Activated gamma-delta T cell treated with anti-CD3 and anti-CD28 coated beads, Interleukin-2, amount 50 U/mL, for 16 hours (primary cell): Measurements from ENCODE around the gene GPR85.
"Not testable (repeated sequence)": the region's sequence is repeated elsewhere in the genome, so short reads cannot be mapped to it uniquely, and the experiment has no call there.

ENCODE experiments used
- DNase-seq: peaks from one replicate; pipeline ENCODE4 v3.0.0-alpha.2; 2020; ENCODE audit warnings: low read depth

The GPR85 gene

GRCh38 chr7:113086431-113086888 lies at the start of gene GPR85:
GPR85 (minus strand) TSS chr7:113086827; CDS start chr7:113084721, 2,106 bp downstream.
- no peak for DNase-seq

- DNase-seq = no peak
Measured at GRCh38 chr7:113134025-113134424, 47.4 kb upstream of the GPR85 start.

- DNase-seq = no peak
Measured at GRCh38 chr7:113131367-113131766, 44.7 kb upstream of the GPR85 start.

GRCh38 chr7:113128031-113128430 lies 41.4 kb upstream of the GPR85 start:
- DNase-seq = no peak

- DNase-seq = no peak
Measured at GRCh38 chr7:113125728-113126127, 39.1 kb upstream of the GPR85 start.

- DNase-seq = no peak
Measured at GRCh38 chr7:113122744-113123143, 36.1 kb upstream of the GPR85 start.

GRCh38 chr7:113120647-113121046 lies 34.0 kb upstream of the GPR85 start:
- DNase-seq = no peak

GRCh38 chr7:113119429-113119828 lies 32.8 kb upstream of the GPR85 start:
- DNase-seq = no peak

- peak; percentile 78 for DNase-seq
Measured at GRCh38 chr7:113118074-113118959, 31.7 kb upstream of the GPR85 start, which contains the start of gene SMIM30. SMIM30 (minus strand) TSS chr7:113118554; CDS start chr7:113117578, 976 bp downstream.

- not testable (repeated sequence) for DNase-seq
Measured at GRCh38 chr7:113117374-113117774, 30.7 kb upstream of the GPR85 start.

GRCh38 chr7:113113912-113114311 lies 27.3 kb upstream of the GPR85 start:
- DNase-seq = no peak

GRCh38 chr7:113109718-113110117 lies 23.1 kb upstream of the GPR85 start:
- DNase-seq = no peak

- no peak for DNase-seq
Measured at GRCh38 chr7:113100121-113100603, 13.5 kb upstream of the GPR85 start.

GRCh38 chr7:113099284-113099919 lies 12.8 kb upstream of the GPR85 start:
- no peak for DNase-seq

GRCh38 chr7:113094517-113095249 lies 8.1 kb upstream of the GPR85 start:
- no peak for DNase-seq

- DNase-seq = no peak
Measured at GRCh38 chr7:113093561-113093960, 6.9 kb upstream of the GPR85 start.

- no peak for DNase-seq
Measured at GRCh38 chr7:113092762-113093161, 6.1 kb upstream of the GPR85 start.

- DNase-seq = no peak
Measured at GRCh38 chr7:113087071-113087998, 708 bp upstream of the GPR85 start.

GRCh38 chr7:113085781-113086390 lies 741 bp downstream of the GPR85 start:
- DNase-seq = no peak

- DNase-seq = no peak
Measured at GRCh38 chr7:113084496-113085172, 2.0 kb downstream of the GPR85 start.
